SK-N-SH treated with all-trans-retinoic acid at 6 μM for 48 hours (cell line): ENCODE data around the gene NKAIN1.

Source experiments
- ATAC-seq: fragments of 200-7000 bp; cut with Tn5 transposase; 3 replicates; pipeline ENCODE4 v1.9.1; 2020; ENCODE audit warnings: mild to moderate bottlenecking, moderate library complexity
- ARNTL ChIP-seq: fragments of 450-650 bp; formaldehyde crosslinking; IDR thresholded peaks from 2 replicates; pipeline ENCODE4 v1.5.0; 2020; ENCODE audit warnings: low read depth, mild to moderate bottlenecking, moderate library complexity, borderline replicate concordance
- CSDC2 ChIP-seq: fragments of 250-450 bp; sonication (Bioruptor Pico); IDR thresholded peaks from 2 replicates; pipeline ENCODE4 v1.5.0; 2020; ENCODE audit warnings: mild to moderate bottlenecking, moderate library complexity
- ESRRG ChIP-seq: fragments of 250-450 bp; sonication (Bioruptor Pico); IDR thresholded peaks from 2 replicates; pipeline ENCODE4 v1.6.1; 2021; ENCODE audit warnings: mild to moderate bottlenecking
- GLIS3 ChIP-seq: fragments of 250-450 bp; sonication (Bioruptor Pico); IDR thresholded peaks from 2 replicates; pipeline ENCODE4 v1.5.0; 2020; ENCODE audit warnings: mild to moderate bottlenecking, moderate library complexity
- ISL1 ChIP-seq: fragments of 250-450 bp; sonication (Bioruptor Pico); IDR thresholded peaks from 2 replicates; pipeline ENCODE4 v2.1.2; 2022; ENCODE audit warnings: mild to moderate bottlenecking, moderate library complexity
- OSR1 ChIP-seq: fragments of 250-450 bp; sonication (Bioruptor Pico); IDR thresholded peaks from 2 replicates; pipeline ENCODE4 v1.8.0; 2022; ENCODE audit warnings: moderate library complexity, mild to moderate bottlenecking, inconsistent platforms
- PPARA ChIP-seq: fragments of 250-450 bp; sonication (Bioruptor Pico); IDR thresholded peaks from 2 replicates; pipeline ENCODE4 v1.5.0; 2020; ENCODE audit warnings: mild to moderate bottlenecking, borderline replicate concordance
- RARB ChIP-seq: fragments of 250-450 bp; sonication (Bioruptor Pico); IDR thresholded peaks from 2 replicates; pipeline ENCODE4 v1.8.0; 2021; ENCODE audit warnings: mild to moderate bottlenecking, moderate library complexity
- SNAI2 ChIP-seq: fragments of 250-450 bp; sonication (Bioruptor Pico); IDR thresholded peaks from 2 replicates; pipeline ENCODE4 v1.5.0; 2020; ENCODE audit warnings: mild to moderate bottlenecking, moderate library complexity
- TCF4 ChIP-seq: fragments of 250-450 bp; sonication (Bioruptor Pico); IDR thresholded peaks from 2 replicates; pipeline ENCODE4 v1.8.0; 2021; ENCODE audit warnings: mild to moderate bottlenecking, moderate library complexity, borderline replicate concordance
- ZC3H10 ChIP-seq: fragments of 250-450 bp; sonication (Bioruptor Pico); IDR thresholded peaks from 2 replicates; pipeline ENCODE4 v1.5.1; 2021; ENCODE audit warnings: mild to moderate bottlenecking, moderate library complexity
- ZFP3 ChIP-seq: fragments of 250-450 bp; sonication (Bioruptor Pico); IDR thresholded peaks from 2 replicates; pipeline ENCODE4 v1.5.0; 2020; ENCODE audit warnings: mild to moderate bottlenecking, moderate library complexity
- ZFP30 ChIP-seq: fragments of 450-650 bp; formaldehyde crosslinking; IDR thresholded peaks from 2 replicates; pipeline ENCODE4 v1.5.0; 2022; ENCODE audit warnings: mild to moderate bottlenecking, moderate library complexity
- ZNF565 ChIP-seq: fragments of 450-650 bp; formaldehyde crosslinking; conservative IDR thresholded peaks from 2 replicates; pipeline ENCODE4 v1.5.0; 2020; ENCODE audit warnings: low read depth, mild to moderate bottlenecking, moderate library complexity
- ZNF70 ChIP-seq: fragments of 450-650 bp; formaldehyde crosslinking; IDR thresholded peaks from 2 replicates; pipeline ENCODE4 v1.5.0; 2020; ENCODE audit warnings: mild to moderate bottlenecking, moderate library complexity
- ZNF8 ChIP-seq: fragments of 450-650 bp; formaldehyde crosslinking; IDR thresholded peaks from 2 replicates; pipeline ENCODE4 v1.5.0; 2020; ENCODE audit warnings: mild to moderate bottlenecking, moderate library complexity
- TF ChIP-seq, protein P1 (sequence below): fragments of 250-450 bp; sonication (Bioruptor Pico); IDR thresholded peaks from 2 replicates; pipeline ENCODE4 v1.5.1; 2021; ENCODE audit warnings: mild to moderate bottlenecking, moderate library complexity
- TF ChIP-seq, protein P2 (sequence below): fragments of 250-450 bp; sonication (Bioruptor Pico); IDR thresholded peaks from 2 replicates; pipeline ENCODE4 v1.8.0; 2020; ENCODE audit warnings: mild to moderate bottlenecking, moderate library complexity, borderline replicate concordance
- TF ChIP-seq, protein P3 (sequence below): fragments of 250-450 bp; sonication (Bioruptor Pico); IDR thresholded peaks from 2 replicates; pipeline ENCODE4 v1.8.0; 2021; ENCODE audit warnings: low read depth, mild to moderate bottlenecking, moderate library complexity, borderline replicate concordance
- TF ChIP-seq, protein P4 (sequence below): fragments of 250-450 bp; sonication (Bioruptor Pico); IDR thresholded peaks from 2 replicates; pipeline ENCODE4 v1.5.0; 2020; ENCODE audit warnings: mild to moderate bottlenecking, moderate library complexity
- TF ChIP-seq, protein P5 (sequence below): fragments of 250-450 bp; sonication (Bioruptor Pico); IDR thresholded peaks from 2 replicates; pipeline ENCODE4 v1.5.1; 2020; ENCODE audit warnings: low read depth, mild to moderate bottlenecking, moderate library complexity

NKAIN1 gene

DNA sequence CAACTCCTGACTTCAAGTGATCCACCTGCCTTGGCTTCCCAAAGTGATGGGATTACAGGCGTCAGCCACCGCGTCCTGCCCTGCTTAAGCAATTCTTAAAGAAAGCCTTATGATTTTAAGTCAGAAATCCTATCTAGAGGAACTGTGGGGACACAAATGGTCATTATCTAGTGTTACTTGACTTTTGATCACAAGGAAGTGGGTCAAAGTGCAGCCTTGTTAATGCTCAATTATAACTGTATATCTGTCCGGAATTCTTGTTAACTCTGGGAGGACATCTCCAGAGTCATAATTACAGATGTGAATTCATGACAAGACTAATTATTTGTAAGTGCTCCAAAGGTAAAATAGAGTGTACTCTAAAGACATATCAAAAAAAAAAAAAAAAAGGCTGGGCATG, 97.3 kb downstream of the NKAIN1 start:
- TF ChIP-seq, protein P1, sequence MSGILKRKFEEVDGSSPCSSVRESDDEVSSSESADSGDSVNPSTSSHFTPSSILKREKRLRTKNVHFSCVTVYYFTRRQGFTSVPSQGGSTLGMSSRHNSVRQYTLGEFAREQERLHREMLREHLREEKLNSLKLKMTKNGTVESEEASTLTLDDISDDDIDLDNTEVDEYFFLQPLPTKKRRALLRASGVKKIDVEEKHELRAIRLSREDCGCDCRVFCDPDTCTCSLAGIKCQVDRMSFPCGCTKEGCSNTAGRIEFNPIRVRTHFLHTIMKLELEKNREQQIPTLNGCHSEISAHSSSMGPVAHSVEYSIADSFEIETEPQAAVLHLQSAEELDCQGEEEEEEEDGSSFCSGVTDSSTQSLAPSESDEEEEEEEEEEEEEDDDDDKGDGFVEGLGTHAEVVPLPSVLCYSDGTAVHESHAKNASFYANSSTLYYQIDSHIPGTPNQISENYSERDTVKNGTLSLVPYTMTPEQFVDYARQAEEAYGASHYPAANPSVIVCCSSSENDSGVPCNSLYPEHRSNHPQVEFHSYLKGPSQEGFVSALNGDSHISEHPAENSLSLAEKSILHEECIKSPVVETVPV (CRISPR knock-in tag): no peak
- TF ChIP-seq, protein P2, sequence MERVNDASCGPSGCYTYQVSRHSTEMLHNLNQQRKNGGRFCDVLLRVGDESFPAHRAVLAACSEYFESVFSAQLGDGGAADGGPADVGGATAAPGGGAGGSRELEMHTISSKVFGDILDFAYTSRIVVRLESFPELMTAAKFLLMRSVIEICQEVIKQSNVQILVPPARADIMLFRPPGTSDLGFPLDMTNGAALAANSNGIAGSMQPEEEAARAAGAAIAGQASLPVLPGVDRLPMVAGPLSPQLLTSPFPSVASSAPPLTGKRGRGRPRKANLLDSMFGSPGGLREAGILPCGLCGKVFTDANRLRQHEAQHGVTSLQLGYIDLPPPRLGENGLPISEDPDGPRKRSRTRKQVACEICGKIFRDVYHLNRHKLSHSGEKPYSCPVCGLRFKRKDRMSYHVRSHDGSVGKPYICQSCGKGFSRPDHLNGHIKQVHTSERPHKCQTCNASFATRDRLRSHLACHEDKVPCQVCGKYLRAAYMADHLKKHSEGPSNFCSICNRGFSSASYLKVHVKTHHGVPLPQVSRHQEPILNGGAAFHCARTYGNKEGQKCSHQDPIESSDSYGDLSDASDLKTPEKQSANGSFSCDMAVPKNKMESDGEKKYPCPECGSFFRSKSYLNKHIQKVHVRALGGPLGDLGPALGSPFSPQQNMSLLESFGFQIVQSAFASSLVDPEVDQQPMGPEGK (CRISPR knock-in tag): no peak
- no peak for TF ChIP-seq ESRRG (CRISPR knock-in tag)
- TF ChIP-seq TCF4 (CRISPR knock-in tag): no peak
- no peak for TF ChIP-seq PPARA (CRISPR knock-in tag)
- no peak for TF ChIP-seq GLIS3 (CRISPR knock-in tag)
- no peak for TF ChIP-seq ZNF70 (CRISPR knock-in tag)
- TF ChIP-seq, protein P3, sequence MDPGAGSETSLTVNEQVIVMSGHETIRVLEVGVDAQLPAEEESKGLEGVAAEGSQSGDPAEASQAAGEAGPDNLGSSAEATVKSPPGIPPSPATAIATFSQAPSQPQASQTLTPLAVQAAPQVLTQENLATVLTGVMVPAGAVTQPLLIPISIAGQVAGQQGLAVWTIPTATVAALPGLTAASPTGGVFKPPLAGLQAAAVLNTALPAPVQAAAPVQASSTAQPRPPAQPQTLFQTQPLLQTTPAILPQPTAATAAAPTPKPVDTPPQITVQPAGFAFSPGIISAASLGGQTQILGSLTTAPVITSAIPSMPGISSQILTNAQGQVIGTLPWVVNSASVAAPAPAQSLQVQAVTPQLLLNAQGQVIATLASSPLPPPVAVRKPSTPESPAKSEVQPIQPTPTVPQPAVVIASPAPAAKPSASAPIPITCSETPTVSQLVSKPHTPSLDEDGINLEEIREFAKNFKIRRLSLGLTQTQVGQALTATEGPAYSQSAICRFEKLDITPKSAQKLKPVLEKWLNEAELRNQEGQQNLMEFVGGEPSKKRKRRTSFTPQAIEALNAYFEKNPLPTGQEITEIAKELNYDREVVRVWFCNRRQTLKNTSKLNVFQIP (CRISPR knock-in tag): no peak
- TF ChIP-seq CSDC2: no peak
- TF ChIP-seq ZNF565 (CRISPR knock-in tag): no peak
- TF ChIP-seq ISL1 (CRISPR knock-in tag): no peak
- TF ChIP-seq ZC3H10: no peak
- TF ChIP-seq ZFP30 (CRISPR knock-in tag): no peak
- TF ChIP-seq ZFP3 (CRISPR knock-in tag): no peak
- TF ChIP-seq, protein P4, sequence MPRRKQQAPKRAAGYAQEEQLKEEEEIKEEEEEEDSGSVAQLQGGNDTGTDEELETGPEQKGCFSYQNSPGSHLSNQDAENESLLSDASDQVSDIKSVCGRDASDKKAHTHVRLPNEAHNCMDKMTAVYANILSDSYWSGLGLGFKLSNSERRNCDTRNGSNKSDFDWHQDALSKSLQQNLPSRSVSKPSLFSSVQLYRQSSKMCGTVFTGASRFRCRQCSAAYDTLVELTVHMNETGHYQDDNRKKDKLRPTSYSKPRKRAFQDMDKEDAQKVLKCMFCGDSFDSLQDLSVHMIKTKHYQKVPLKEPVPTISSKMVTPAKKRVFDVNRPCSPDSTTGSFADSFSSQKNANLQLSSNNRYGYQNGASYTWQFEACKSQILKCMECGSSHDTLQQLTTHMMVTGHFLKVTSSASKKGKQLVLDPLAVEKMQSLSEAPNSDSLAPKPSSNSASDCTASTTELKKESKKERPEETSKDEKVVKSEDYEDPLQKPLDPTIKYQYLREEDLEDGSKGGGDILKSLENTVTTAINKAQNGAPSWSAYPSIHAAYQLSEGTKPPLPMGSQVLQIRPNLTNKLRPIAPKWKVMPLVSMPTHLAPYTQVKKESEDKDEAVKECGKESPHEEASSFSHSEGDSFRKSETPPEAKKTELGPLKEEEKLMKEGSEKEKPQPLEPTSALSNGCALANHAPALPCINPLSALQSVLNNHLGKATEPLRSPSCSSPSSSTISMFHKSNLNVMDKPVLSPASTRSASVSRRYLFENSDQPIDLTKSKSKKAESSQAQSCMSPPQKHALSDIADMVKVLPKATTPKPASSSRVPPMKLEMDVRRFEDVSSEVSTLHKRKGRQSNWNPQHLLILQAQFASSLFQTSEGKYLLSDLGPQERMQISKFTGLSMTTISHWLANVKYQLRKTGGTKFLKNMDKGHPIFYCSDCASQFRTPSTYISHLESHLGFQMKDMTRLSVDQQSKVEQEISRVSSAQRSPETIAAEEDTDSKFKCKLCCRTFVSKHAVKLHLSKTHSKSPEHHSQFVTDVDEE (CRISPR knock-in tag): no peak
- no peak for TF ChIP-seq ARNTL (CRISPR knock-in tag)
- no peak for TF ChIP-seq RARB (CRISPR knock-in tag)
- TF ChIP-seq SNAI2: no peak
- TF ChIP-seq ZNF8 (CRISPR knock-in tag): no peak
- no peak for ATAC-seq

DNA sequence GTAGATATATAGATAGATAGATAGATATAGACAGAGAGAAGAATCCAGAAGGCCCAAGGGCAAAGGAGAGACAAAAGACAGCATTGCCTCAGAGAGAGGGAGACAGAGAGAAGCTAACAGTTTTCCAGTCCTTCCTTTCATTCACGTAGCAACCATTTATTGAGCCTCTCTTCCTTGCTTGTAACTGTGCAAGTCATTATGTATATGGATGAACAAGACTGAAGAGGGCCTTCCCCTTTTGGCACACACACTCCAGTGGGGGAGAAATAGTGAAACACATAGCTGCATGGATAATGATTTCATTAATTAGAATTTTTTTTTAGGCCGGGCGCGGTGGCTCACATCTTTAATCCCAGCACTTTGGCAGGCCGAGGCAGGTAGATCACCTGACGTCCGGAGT, 99.4 kb downstream of the NKAIN1 start:
- TF ChIP-seq ARNTL (CRISPR knock-in tag) (no peak), TCF4 (CRISPR knock-in tag) (no peak), ZNF565 (CRISPR knock-in tag) (no peak), PPARA (CRISPR knock-in tag) (no peak), GLIS3 (CRISPR knock-in tag) (no peak), ZFP3 (CRISPR knock-in tag) (no peak), RARB (CRISPR knock-in tag) (no peak), ISL1 (CRISPR knock-in tag) (no peak), SNAI2 (no peak), ZNF8 (CRISPR knock-in tag) (no peak), ZFP30 (CRISPR knock-in tag) (no peak), OSR1 (CRISPR knock-in tag) (no peak), ESRRG (CRISPR knock-in tag) (no peak), ZC3H10 (no peak)
- TF ChIP-seq, protein P1 (CRISPR knock-in tag): no peak
- TF ChIP-seq, protein P5, sequence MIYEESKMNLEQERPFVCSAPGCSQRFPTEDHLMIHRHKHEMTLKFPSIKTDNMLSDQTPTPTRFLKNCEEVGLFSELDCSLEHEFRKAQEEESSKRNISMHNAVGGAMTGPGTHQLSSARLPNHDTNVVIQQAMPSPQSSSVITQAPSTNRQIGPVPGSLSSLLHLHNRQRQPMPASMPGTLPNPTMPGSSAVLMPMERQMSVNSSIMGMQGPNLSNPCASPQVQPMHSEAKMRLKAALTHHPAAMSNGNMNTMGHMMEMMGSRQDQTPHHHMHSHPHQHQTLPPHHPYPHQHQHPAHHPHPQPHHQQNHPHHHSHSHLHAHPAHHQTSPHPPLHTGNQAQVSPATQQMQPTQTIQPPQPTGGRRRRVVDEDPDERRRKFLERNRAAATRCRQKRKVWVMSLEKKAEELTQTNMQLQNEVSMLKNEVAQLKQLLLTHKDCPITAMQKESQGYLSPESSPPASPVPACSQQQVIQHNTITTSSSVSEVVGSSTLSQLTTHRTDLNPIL (CRISPR knock-in tag): no peak
- TF ChIP-seq, protein P3 (CRISPR knock-in tag): no peak
- TF ChIP-seq, protein P2 (CRISPR knock-in tag): no peak
- ATAC-seq: no peak
